T-helper 1 cell (primary cell): ENCODE data around the gene NDUFV2.
"Not testable (repeated sequence)": the region's sequence is repeated elsewhere in the genome, so short reads cannot be mapped to it uniquely, and the experiment has no call there.

Experiments
- DNase-seq, 5 donors: peaks; one replicate each; pipeline ENCODE4 v3.0.0-alpha.2; 2012 to 2020

Gene NDUFV2

GRCh38 chr18:9091066-9091476 lies 11.4 kb upstream of the NDUFV2 start:
- peak in 4 of 5 donors; percentile 16 to 90 (median 28) for DNase-seq

- DNase-seq, result no peak
Observed at GRCh38 chr18:9092665-9093064, 9.8 kb upstream of the NDUFV2 start.

GRCh38 chr18:9093109-9093508 lies 9.4 kb upstream of the NDUFV2 start:
- DNase-seq, result not testable (repeated sequence)

- peak in 1 of 5 donors; percentile 88 for DNase-seq
Observed at GRCh38 chr18:9094307-9095226, 7.9 kb upstream of the NDUFV2 start.

- peak in 3 of 5 donors; percentile 11 to 88 (median 42) for DNase-seq
Observed at GRCh38 chr18:9095297-9096006, 7.0 kb upstream of the NDUFV2 start.

- DNase-seq, result no peak
Observed at GRCh38 chr18:9096007-9096371, 6.5 kb upstream of the NDUFV2 start.

GRCh38 chr18:9096685-9097084 lies 5.8 kb upstream of the NDUFV2 start:
- DNase-seq, result no peak

- DNase-seq, result no peak
Observed at GRCh38 chr18:9097349-9097748, 5.2 kb upstream of the NDUFV2 start.

- DNase-seq, result no peak
Observed at GRCh38 chr18:9100796-9101195, 1.7 kb upstream of the NDUFV2 start.

GRCh38 chr18:9101730-9102507 lies 580 bp upstream of the NDUFV2 start:
- peak in 1 of 5 donors; percentile 81 for DNase-seq

GRCh38 chr18:9103376-9103873 lies 926 bp downstream of the NDUFV2 start:
- DNase-seq, result no peak

GRCh38 chr18:9104244-9104901 lies 1.9 kb downstream of the NDUFV2 start:
- DNase-seq, result no peak

- no peak for DNase-seq
Observed at GRCh38 chr18:9105420-9105819, 2.9 kb downstream of the NDUFV2 start.

- no peak for DNase-seq
Observed at GRCh38 chr18:9106094-9106493, 3.6 kb downstream of the NDUFV2 start.

- DNase-seq, result no peak
Observed at GRCh38 chr18:9106800-9107584, 4.5 kb downstream of the NDUFV2 start.

GRCh38 chr18:9108911-9109310 lies 6.4 kb downstream of the NDUFV2 start:
- no peak for DNase-seq

GRCh38 chr18:9109523-9109922 lies 7.0 kb downstream of the NDUFV2 start:
- no peak for DNase-seq

- no peak for DNase-seq
Observed at GRCh38 chr18:9113468-9114149, 11.1 kb downstream of the NDUFV2 start.

GRCh38 chr18:9115984-9116383 lies 13.5 kb downstream of the NDUFV2 start:
- no peak for DNase-seq

GRCh38 chr18:9117980-9118841 lies 15.7 kb downstream of the NDUFV2 start:
- peak in 1 of 5 donors; percentile 69 for DNase-seq
